Fibroblast of skin of right quadriceps (primary cell): ENCODE results near the gene ARV1.

Source experiments
- DNase-seq: peaks from one replicate; pipeline ENCODE4 v3.0.0-alpha.2; 2013

Gene ARV1

DNA sequence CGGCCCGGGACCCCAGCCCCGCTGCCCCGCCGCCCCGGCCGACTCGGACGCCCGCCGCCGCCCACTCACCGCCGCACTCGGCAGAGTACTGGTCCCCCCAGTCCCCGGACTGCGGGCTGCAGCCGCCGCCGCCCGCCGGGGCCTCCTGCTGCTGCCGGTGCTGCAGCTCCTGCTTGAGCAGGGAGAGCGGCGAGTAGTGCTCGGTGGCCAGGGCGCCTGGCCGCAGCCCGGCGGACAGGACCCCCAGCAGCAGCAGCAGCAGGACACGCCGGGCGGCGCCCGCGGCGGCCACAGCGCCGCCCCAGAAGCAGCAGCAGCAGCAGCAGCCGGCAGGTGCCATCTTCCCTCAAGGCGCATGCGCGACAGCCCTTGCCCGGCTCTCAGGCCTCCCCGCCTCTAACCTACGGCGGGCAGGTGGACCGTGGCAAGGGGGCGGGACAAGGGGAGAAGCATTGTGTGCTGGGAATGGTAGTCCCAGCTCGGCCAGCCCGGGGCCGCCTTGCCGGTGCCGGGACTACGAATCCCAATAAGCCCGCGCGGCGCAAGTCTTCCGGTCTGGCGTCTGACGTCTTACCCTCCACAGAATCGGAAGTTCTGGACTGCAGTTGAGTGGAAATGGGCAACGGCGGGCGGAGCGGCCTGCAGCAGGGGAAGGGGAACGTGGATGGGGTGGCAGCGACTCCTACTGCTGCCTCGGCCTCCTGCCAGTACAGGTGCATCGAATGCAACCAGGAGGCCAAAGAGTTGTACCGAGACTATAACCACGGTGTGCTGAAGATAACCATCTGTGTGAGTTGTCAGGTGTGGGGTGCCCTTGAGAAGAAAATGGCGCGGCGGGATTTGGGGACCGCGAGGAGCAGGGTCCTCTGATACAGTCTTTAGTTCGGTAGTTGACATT is at the start of gene ARV1, which contains the start of gene TTC13:
ARV1 (plus strand) TSS at position 604 of the 898 bp plus-strand sequence; CDS start at position 616, 12 bp downstream.
TTC13 (minus strand) TSS at position 371 of the 898 bp plus-strand sequence; CDS start at position 340, 31 bp downstream.
- DNase-seq = peak; percentile 96

DNA sequence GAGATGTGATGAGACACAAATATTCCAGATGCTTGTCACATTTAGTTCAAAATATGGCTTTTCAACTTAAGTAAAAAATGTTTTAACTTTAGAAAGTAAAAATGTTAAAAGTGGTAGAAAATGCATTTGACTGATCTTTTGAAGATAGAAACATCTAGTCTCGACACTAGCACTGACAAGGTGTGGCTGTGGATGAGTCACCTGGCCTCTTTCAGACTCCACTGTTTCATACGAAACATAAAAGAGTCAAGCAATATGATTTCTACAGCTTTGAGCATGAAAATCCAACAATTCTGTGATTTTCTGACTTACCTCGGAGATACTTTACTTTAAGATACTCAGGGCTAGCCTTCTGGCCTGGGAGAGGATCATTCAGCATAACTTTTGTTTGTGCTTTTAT is 47.9 kb upstream of the ARV1 start:
- no peak for DNase-seq

DNA sequence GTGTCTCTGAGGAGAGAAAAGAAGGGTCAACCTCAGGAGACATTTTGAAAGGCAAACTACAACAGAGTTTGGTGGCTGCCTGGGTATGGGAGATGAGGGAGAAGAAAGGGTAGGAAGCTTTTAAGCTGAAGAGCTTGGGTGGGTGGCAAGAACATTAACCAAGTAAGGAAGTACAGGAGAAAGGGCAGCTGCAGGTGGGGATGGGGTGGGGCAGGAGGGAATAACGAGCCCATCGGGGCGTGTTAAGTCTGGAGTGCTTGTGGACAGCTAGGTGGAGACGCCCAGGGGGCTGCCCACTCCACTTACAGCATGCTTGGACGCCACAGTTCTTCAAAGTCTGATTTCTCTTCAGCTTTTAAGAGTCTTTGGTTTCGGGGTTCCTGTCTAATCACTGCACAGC is 43.0 kb upstream of the ARV1 start:
- DNase-seq = no peak

DNA sequence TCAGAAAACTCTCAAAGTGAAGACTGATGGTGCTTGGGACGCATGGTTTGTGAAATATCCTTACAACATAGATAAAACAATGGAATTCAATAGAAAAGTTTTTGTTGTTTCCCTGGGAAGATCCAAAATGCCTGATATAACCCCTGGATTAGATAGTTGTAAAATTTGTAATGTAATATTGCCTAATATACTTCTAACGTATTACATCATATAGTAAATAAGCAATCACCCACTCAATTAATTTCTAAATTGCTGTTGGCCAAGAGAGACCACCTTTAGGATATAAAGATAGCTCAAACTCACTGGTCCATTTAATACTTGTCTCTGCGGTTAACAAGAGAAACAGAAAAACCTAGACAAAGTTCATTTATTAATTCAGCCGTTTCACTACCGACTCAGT is 42.4 kb upstream of the ARV1 start:
- DNase-seq = no peak

DNA sequence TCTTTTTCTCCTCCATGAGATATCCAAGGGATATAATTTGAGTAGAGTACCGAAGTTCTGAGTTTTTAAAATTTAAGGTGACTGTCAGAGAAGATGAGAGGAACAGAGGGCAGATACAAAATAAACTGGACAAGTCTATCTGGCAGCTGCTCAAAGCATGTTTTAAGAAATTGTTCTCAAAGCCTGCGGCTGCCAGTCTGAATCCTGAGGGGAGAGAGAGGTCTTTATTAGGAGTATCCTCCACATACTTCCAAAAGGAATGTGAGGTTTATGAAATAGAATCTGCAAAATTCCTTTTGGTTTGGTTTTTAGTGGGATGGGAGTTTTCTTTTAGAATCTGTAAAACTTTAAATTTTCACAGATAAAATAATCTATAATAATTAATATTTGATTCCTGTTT is 41.5 kb upstream of the ARV1 start:
- peak; percentile 43 for DNase-seq

DNA sequence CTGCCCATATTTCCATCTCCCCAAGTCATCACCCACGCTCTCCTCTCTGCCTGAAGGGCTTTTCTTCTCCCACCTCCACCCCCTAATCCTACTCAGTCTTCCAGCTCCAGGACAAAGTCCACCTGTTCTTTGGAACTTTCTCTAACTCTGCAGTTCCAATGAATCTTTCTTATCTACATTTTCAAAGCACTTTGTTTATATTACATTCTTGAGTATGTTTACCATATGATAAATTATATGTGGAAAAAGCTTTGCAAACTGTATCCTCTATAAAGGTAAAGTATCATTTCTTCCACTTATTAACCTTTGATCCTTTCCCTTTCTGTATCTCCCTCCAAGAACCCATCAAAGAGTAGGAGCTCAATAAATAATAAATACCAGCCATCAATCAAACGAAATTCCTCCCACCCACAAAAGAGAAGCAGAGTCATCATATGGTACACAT is 39.9 kb upstream of the ARV1 start:
- no peak for DNase-seq

DNA sequence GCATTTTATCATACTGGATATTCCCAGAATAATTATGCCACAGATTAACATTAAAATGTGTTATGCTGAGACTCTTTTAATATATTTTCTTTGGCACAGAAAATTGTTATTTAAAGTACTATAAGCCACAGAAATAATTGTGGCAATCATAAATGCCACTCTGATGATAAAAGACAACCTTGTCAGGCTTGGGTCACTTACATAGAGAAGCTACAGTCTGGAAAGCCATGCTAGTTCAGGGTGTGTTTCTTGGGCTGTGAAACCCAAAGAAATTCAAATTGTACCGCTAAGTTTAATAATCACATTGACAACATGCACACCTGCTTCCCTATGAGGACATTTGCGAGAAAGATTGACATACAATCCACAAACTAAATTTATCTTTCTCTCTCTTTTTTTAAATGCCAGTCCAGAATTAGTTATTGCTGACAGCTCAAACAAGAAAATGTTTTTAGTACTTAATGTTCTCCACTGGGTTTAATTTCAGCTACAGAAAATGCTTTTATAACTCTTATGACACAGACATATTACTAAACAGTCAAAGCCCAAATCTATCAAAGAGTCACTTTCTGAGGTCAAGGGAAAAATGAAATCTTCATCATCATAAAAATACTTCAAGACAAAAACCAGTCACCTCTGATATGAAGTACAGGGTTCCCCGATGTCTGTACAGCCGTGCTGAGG is 38.9 kb upstream of the ARV1 start:
- no peak for DNase-seq

DNA sequence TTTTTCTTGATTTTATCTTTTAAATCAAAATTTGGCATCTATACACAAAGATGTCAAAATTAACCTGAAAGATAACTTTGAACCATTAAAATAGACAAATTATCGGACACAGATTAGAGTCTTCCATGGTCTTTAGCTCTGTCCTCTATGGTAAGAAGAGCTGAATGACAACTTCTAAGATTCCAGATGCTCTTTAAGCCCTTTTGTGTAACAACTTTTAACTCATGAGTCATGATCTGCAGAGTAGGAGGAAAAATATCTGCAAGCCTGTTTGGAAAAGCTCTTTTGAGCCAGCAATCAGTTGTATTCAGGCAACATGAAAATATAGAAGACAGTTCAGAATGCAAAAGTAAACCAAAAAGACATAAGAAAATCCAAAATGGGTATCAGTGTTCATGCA is 38.0 kb upstream of the ARV1 start:
- peak; percentile 34 for DNase-seq

DNA sequence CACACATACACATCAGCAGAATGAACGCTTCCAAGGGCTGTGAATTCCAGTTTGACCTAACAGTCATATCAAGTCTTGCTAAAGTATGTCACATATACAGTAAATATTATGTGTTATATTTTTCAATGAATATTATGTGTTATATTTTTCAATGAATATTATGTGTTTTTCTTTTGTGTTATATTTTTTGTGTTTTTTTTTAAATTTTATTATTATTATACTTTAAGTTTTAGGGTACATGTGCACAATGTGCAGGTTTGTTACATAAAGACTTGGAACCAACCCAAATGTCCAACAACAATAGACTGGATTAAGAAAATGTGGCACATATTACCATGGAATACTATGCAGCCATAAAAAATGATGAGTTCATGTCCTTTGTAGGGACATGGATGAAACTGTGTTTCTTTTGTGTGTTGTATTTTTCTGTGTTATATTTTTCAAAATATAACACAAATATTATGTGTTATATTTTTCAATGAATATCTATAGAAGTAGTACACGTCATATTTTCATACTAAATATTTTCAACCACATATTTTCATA is 35.8 kb upstream of the ARV1 start:
- no peak for DNase-seq

DNA sequence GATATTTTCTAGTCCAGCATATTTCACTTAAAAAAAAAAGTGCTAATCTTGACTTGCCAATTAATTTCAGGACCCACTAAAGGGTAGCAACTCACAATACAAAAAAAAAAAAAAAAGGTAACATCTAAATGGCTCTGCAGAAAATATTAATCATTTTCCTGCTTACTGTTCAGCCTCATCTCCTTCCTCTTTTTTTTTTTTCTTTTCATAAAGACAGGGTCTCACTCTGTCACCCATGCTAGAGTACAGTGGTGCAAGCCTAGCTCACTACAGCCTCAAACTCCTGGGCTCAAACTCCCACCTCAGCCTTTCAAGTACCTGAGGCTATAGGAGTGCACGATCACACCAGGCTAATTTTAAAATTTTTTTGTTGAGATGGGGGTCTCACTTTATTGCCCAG is 30.6 kb upstream of the ARV1 start:
- DNase-seq = no peak

DNA sequence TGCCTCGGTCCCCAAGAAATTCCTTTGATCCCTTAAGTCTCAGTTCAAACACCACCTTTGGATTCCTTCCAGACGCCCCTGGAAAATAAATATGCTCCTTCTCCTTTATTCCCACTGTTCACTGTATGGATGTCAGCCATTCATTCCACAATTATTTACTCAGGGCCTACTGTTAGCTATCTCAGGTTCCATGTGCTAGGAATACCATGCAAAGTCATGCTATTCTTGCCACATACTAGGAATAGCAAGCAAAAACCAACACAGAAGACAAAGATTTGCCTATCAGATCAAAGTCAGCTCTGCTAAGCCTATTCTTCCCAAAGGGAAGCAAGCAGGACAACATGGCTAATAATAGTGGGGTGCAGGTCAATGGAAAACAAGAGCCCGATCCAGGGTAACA is 30.0 kb upstream of the ARV1 start:
- no peak for DNase-seq

DNA sequence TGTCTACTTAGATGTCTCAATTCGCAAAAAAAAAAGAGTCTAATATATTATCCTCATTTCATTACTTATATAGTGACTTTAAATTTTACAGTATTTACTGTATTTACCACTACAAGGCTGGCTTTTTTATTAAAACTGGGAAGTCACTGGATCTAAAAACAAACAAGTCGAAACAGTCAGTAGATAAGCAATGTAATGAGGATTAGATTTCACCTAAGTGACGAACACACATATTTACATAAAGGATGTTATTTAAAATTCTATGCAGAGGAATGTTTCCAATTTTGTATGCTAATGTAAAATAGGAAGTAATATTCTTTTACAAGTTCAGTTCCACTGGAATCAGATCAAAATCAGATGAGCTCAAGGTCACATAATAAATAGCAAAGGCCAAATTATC is 28.5 kb upstream of the ARV1 start:
- no peak for DNase-seq

DNA sequence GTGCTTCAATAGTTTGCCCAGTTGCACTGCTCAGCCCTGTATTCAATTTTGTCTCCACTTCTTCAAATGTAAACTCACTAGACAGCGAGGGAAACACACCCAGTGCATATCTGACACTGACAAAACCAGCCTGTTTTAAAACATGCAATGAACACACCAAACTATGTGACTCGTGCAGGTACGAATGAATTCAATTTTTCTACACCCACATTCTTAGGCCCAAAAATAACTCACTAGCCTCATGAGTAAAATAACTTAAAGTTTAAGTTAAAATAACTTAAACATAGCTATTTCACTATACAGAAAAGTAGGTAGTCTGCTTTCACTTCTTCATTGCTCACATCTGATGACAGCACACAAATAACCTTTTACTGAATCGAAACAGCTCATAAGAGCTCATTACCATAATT is 21.3 kb upstream of the ARV1 start:
- no peak for DNase-seq

DNA sequence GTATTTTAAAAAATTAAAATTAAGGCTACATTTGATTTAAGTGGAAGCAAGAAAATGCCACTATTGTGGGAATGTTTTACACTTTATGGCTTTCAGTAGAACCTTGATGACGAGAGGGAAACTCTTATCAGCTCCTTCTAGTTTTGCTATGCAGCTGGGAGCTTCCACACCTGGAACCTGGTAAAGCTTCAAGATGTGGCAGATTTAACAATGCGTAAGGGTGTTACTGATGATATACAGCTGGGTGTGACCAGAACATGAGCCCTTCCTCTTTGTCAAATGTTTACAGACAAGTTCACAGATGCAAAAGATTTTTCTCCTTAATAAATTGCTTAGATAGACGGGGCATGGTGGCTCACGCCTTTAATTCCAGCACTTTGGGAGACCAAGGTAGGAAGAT is 20.5 kb upstream of the ARV1 start:
- DNase-seq = no peak

DNA sequence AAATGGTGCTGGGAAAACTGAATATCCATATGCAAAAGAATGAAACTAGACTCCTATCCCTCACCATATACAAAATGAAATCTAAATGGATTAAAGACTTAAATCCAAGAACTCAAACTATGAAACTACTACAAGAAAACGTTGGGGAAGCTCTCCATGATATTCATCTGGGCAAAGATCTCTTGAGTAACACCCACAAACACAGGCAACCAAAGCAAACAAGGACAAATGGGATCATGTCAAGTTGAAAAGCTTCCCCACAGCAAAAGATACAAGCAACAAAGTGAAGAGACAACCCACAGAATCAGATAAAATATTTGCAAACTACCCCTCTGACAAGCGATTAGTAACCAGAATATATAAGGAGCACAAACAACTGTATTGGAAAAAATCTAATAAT is 14.0 kb upstream of the ARV1 start:
- no peak for DNase-seq

DNA sequence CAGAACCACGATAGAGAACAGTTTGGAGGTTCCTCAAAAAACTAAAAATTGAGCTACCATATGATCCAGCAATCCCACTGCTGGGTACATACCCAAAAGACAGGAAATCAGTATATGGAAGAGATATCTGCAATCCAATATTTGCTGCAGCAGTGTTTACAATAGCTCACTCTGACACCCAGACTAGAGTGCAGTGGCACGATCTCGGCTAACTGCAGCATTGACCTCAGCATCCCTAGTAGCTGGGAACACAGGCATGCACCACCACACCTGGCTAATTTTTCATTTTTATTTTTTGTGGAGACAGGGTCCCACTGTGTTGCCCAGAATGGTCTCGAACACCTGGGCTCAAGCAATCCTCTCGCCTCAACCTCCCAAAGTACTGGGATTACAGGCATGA is 13.4 kb upstream of the ARV1 start:
- DNase-seq = no peak

DNA sequence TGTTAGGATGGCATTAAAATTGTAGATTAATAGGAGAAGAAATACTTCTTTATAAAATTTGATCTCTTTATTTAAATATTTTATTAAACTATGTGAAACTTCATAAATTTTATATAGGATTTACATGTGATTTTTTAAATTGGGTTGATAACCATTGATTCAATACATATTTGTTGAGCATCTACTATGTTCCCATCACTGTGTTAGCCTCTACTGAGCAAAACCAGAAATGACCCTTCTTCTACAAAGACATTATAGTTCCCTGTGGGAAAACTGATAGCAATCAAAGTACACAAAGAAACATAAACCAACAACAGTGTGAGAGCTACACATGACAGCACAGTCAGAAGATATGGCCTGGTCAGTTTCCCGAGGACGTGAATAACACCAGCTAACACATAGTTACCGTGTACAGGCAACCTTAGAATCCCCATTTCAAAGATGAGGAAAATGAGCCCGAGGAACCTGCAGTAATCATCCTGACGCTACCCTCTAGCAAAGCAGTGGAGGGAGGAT is 12.5 kb upstream of the ARV1 start:
- DNase-seq = no peak

DNA sequence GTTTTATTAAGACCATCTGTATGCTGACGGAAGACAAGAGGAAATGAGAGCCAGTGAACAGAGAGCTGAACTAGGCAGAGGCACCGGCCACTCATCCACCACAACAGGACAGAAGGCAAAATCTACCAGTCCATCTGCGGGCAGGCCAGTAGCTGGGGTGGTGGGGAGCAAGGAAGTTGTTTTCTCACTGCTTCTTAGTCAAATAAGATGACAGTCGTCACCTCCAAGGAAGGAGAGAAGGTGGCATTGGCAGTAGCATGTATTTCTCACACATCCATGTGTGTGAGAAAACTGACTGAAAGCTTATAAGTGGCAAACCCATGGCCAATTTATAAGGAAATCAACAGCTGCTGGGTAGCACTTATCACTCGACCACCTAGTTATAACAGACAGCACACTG is 8.5 kb upstream of the ARV1 start:
- DNase-seq = no peak

DNA sequence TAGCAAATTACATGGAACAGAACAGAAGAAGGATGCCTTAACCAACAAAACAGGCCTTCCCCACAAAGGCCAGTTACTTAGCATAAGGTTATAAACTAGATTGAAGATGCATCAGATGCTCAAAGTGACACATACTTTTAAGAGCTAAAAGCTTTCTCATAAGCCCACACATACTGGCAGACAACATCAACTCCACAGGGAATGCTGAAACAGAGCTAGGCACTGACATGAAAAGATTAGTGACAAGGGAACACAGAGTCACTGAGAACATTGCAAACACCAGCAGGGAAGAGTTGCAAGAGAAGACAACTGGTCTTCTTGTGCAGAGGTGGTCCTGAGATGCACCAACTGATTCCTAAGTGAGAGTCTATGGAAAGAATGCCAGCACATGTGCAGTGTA is 7.1 kb upstream of the ARV1 start:
- DNase-seq = no peak

DNA sequence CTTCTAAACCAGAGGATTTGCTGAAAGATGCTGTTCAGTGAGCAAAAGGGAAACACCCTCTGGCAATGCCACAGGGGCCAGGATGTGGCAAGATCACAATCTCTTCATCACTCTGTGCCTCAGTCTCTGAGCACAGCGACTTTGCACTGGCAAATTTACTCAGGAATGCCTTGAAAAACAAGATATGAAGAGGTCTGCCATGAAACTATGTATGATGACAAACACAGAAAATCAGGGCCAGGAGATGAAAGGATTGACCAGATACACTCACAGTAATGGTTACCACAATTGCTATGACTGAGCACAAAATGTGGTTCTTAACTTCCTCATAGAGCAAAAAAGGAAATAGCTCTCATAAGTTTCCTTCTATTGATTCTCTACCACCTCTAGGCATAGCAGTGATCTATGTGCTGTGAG is 6.0 kb upstream of the ARV1 start:
- peak; percentile 17 for DNase-seq

DNA sequence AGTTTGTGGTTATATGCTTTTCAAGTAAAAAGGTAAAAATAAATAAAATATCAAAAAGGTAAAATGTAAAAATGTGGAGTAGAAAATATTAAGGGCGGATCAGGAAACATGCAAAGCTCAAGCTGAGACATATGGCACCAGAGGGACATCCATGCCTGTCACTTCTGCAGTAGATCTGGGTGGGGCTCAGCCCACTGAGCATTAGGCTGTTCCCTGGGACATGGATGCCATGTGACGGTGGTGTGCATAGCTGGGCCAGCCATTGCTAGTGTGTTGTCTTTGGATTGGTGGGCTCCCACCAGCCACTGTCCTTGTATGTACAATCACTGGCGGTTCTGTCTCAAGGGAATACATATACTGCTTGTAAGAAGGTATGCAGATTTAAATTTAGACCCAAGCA is 3.3 kb upstream of the ARV1 start:
- no peak for DNase-seq

DNA sequence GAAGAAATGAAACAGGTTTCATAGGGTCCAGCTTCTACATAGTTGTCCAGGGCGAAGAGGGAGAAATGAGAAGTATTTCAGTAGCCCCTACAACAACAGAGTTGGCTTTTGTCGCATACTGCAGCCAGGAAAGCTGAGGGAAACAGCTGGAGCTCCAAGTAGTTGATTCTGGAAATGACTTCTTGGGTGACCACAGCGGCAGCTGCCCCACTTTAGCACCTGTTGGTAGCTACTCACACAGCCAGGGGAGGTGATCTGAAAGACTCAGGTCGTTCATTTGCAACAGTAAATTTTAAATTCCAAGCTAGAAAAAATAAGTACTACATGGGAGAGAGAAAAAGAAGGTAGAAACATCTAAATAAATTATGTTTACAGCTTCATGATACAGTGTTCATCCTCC is 2.5 kb upstream of the ARV1 start:
- DNase-seq = no peak

DNA sequence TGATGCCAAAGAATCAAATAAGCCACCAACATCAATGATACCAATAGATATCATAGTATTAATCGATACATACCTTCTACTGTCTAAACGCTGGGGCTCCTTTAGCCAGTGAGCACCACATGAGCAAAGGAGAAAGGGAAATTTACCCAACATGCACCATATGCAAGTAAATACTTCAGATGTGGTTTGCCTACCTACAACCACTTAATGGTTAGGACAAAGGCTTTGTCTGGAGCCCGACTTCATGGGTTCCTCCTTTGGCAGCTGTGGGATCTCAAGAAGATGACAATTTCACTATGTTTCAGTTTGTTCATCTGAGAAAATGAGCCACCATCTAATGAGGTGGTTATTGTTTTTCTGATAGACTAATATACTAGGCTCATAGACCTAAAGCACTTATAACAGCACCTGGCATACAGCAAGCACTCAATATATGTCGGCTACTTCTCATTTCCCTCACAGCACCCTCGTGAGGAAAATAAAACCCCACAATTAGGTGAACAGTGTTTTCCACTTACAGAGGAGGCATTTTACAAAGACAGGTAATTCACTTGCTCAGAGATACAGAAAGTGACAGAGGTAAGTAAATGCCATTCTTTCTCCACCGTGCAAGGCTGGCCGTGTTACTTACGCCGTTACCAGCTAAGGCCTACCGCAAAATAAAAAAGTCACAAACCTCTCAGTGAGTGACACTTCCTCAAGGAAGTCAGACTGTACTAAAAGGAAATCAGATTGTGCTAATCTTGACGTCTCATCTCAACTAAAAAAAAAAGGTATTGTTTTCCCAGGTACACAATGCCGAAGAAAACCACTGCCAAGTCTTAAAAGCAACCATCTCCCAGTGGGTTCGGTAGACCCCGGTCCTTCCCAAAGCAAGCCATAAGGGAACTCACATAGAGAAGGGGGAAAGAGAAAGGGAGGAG is 1.8 kb upstream of the ARV1 start:
- no peak for DNase-seq
